ENCODE data around the gene LRP1.

Gene LRP1

DNA sequence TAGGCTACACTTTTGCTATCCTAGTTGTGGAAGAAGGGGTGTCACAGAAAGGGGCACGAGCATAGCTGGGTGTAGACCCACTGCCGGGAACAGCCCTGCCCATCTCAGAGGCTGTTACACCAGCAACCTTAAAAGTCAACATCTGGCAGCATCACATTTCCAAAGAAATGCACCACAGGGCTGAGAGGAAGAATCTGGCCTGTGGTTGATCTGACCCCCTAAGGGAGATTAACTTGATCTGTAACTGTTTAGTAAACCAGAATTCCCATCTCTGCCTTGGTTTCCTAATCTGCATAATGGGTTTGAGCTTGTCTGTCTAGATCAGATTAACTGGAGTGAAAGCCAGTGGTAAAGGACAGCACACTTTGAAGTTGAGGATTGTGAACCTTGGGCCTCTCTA lies 17.8 kb downstream of the LRP1 start:
- TF ChIP-seq ZFX (IDR thresholded peaks at IDR 0.05), result no peak
- TF ChIP-seq, protein P1, sequence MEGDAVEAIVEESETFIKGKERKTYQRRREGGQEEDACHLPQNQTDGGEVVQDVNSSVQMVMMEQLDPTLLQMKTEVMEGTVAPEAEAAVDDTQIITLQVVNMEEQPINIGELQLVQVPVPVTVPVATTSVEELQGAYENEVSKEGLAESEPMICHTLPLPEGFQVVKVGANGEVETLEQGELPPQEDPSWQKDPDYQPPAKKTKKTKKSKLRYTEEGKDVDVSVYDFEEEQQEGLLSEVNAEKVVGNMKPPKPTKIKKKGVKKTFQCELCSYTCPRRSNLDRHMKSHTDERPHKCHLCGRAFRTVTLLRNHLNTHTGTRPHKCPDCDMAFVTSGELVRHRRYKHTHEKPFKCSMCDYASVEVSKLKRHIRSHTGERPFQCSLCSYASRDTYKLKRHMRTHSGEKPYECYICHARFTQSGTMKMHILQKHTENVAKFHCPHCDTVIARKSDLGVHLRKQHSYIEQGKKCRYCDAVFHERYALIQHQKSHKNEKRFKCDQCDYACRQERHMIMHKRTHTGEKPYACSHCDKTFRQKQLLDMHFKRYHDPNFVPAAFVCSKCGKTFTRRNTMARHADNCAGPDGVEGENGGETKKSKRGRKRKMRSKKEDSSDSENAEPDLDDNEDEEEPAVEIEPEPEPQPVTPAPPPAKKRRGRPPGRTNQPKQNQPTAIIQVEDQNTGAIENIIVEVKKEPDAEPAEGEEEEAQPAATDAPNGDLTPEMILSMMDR (conservative IDR thresholded peaks at IDR 0.05), result no peak
- H3K27ac ChIP-seq, result no peak overlapping the region

- H3K27ac ChIP-seq, result no peak within 1 kb of the TSS
- TF ChIP-seq, protein P1 (conservative IDR thresholded peaks at IDR 0.05), result no peak
- no peak for TF ChIP-seq ZFX (IDR thresholded peaks at IDR 0.05)
Measured at GRCh38 chr12:57146961-57147944, 19.0 kb downstream of the LRP1 start, which contains the start of gene LRP1-AS. LRP1-AS (minus strand) TSS chr12:57147619.

GRCh38 chr12:57148469-57149244 lies 20.4 kb downstream of the LRP1 start:
- 0 out of 2 replicates have a peak overlapping the region, but pooled peaks have one; percentile 2 for H3K27ac ChIP-seq
- TF ChIP-seq, protein P1 (conservative IDR thresholded peaks at IDR 0.05), result no peak
- no peak for TF ChIP-seq ZFX (IDR thresholded peaks at IDR 0.05)

DNA sequence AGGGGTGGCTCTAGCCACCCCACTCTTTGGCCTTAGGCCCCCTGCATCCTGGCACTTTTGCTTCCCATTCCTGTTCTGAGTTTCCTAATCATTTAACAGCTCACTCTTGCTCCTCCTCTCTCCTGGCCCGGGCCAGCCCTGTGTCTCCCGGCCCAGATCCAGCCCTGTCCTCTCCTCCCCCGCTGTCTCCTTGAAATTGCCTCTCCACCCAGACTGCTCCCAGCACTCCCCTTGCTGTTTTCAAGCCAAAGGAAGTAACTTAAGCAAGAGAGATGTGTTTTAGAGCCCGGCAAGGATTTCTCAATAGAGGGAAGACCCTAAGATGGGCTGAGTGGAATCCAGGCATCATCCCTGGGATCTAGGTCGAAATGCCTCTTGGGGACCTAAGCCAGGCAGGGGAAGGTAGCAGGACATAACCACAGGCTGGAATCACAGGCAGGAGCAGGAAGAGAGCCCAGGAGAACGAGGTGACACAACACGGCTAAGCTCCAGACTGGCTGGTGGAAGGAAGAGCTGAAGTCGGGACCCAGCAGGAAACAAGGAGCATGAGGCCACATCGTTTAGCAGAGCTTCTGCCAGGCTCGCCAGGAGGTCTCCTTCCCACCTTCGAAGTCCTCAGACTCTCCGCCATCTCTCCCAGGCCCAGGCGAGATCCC lies 21.1 kb downstream of the LRP1 start:
- peak overlapping the region; percentile 2; the same call in 1 of the 2 replicates for H3K27ac ChIP-seq
- TF ChIP-seq, protein P1 (conservative IDR thresholded peaks at IDR 0.05), result no peak
- TF ChIP-seq ZFX (IDR thresholded peaks at IDR 0.05), result no peak

- TF ChIP-seq, protein P1 (conservative IDR thresholded peaks at IDR 0.05), result no peak
- no peak for TF ChIP-seq ZFX (IDR thresholded peaks at IDR 0.05)
- no peak overlapping the region for H3K27ac ChIP-seq
Measured at GRCh38 chr12:57150400-57151000, 22.2 kb downstream of the LRP1 start.

GRCh38 chr12:57151741-57152630 lies 23.7 kb downstream of the LRP1 start:
- no peak overlapping the region for H3K27ac ChIP-seq

More at GRCh38 chr12:57151741-57152630, 23.7 kb downstream of the LRP1 start:
- no peak for TF ChIP-seq ZFX (IDR thresholded peaks at IDR 0.05)
- TF ChIP-seq, protein P1 (conservative IDR thresholded peaks at IDR 0.05), result no peak
